GM13977 (cell line): Measurements from ENCODE around the gene NEK4.
A peak's percentile ranks its signal among the peaks of the same experiment; 100 is the strongest.

Experiments used
- DNase-seq: peaks from one replicate; pipeline ENCODE4 v3.0.0; 2012; ENCODE audit warnings: low spot score
- in situ Hi-C: fragments of 300-500 bp; cut with MboI; formaldehyde crosslinking; loops from one replicate; pipeline ENCODE4 v1.12.0; 2022; ENCODE audit warnings: low sequenced_read_pairs, low pct_unique_long_range_greater_than_20kb, mixed read lengths, inconsistent platforms; ENCODE audit not compliant: unreplicated experiment
- TF ChIP-seq, protein P1 (sequence below): IDR thresholded peaks from 2 replicates; pipeline ENCODE4 v1.5.1; 2012; ENCODE audit warnings: mild to moderate bottlenecking, control low read depth; ENCODE audit not compliant: insufficient read depth; ENCODE audit errors: extremely low read depth, missing control alignments

Gene NEK4

DNA sequence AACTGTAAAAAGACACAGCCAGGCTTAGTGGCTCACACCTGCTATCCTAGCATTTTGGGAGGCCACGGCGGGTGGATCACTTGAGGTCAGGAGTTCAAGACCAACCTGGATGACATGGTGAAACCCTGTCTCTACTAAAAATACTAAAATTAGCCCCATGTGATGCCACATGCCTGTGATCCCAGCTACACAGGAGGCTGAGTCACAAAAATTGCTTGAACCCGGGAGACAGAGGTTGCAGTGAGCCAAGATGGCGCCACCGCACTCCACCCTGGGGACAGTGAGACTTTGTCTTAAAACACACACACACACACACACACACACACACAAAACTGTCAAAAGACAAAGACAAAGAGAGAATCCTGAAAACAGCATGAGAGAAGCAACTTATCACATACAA, 46.8 kb downstream of the NEK4 start:
- TF ChIP-seq, protein P1, sequence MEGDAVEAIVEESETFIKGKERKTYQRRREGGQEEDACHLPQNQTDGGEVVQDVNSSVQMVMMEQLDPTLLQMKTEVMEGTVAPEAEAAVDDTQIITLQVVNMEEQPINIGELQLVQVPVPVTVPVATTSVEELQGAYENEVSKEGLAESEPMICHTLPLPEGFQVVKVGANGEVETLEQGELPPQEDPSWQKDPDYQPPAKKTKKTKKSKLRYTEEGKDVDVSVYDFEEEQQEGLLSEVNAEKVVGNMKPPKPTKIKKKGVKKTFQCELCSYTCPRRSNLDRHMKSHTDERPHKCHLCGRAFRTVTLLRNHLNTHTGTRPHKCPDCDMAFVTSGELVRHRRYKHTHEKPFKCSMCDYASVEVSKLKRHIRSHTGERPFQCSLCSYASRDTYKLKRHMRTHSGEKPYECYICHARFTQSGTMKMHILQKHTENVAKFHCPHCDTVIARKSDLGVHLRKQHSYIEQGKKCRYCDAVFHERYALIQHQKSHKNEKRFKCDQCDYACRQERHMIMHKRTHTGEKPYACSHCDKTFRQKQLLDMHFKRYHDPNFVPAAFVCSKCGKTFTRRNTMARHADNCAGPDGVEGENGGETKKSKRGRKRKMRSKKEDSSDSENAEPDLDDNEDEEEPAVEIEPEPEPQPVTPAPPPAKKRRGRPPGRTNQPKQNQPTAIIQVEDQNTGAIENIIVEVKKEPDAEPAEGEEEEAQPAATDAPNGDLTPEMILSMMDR: no peak
- in situ Hi-C loops: no loop called here

DNA sequence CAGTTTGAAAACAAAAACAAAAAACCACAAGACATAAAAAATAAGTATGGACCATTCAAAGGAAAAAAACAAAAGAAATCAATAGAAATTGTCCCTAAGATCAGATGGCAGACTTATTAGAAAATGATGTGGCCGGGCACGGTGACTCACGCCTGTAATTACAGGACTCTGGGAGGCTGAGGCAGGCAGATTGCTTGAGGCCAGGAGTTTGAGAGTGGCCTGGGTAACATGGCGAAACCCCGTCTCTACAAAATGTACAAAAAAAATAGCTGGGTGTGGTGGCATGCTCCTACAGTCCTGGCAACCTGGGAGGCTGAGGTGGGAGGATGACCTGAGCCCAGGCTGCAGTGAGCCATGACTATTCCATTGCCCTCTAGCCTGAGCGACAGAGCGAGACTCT, 48.2 kb downstream of the NEK4 start:
- TF ChIP-seq, protein P1: no peak
- no peak for DNase-seq
- in situ Hi-C loops: no loop called here

More for the DNA sequence above, 46.8 kb downstream of the NEK4 start:
- DNase-seq: no peak

DNA sequence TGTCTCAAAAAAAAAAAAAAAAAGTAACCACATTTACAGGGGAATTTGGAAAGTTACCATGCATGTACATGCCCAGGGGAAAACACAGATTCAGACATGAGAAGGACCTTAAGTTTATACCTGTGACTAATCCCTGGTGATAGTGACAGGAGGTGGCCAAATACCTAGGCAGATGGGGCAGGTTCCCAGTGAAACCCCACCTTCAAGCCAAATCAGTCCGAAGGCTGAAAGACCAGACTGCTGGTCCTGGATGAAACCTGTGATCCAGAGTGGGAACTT, 49.1 kb downstream of the NEK4 start:
- in situ Hi-C loops: no loop called here
- no peak for DNase-seq
- TF ChIP-seq, protein P1: no peak

DNA sequence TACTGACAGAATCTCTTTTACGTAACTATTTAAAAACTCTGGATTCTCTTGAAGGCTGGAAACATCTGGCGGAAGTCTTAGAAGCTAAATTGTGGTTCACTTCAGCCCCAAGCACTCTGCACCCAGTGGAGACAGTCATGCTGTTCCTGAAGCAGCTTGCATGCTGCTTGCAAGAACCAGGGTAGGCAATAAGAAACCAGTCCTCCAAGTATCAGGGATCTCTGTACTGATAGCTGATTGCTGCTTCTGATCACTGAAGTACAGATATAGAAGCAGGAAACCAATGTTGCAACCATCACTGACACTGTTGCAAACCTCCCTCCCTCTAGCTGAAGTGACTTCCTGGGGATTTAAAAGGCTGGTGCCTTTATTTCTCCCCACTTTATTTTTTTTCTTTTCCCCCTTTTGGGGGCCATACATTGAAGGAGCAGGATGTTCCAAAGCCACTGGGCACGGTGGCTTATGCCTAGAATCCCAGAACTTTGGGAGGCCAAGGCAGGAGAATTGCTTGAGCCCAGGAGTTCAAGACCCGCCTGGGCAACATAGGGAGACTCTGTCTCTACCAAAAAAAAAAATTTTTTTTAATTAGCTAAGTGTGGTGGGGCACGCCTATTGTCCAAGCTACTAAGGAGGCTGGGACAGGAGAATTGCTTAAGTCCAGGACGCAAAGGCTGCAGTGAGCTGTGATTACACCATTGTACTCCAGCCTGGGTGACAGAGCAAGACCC, 49.6 kb downstream of the NEK4 start:
- DNase-seq: peak; percentile 29
- TF ChIP-seq, protein P1: no peak
- in situ Hi-C loops: no loop called here

DNA sequence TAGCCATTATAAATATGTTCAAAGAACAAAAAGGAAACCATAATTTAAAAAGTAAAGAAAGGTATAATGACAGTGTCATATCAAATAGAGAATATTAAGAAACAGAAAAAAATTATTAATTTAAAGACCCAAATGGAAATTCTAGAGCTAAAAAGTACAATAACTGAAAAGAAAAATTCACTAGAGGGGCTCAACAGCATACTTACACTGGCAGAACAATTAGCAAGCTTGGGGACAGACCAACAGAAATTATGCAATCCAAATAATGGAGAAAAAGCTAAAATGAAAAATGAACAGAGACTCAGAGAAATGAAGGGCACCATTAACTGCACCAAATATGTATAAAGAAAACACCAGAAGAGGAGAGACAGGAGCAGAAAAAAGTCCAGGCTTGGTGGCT, 51.1 kb downstream of the NEK4 start:
- in situ Hi-C loops: no loop called here
- DNase-seq: no peak
- TF ChIP-seq, protein P1: no peak

DNA sequence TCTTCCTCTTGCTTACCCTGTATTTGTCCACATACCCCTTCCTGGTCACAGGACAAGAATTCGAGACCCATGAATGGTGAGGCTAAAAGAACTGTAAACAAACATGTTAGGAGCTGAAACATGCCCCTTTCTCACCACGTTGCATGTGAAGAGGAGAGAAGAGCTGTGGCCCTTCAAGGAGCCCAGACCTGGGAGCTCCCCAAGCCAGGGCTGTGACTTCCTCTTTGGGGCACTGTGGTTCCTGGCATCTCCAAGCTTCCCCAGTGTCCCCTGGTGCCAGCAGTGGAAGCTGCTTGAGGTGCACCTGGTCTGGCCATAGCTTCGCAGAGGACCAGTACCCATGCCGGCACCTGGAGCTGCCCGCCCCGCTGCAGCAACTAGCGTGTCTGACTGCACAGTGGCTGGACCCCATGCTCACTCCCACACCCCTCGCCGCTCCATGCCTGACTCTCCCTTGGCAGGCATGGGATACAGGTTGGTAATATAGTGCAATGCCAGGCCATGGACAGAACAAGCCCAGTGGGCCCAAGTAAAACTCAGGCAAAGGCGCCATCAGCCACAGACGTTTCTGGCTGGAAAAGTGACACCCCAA, 54.9 kb downstream of the NEK4 start:
- TF ChIP-seq, protein P1: no peak
- in situ Hi-C loops: no loop called here
- DNase-seq: no peak
